Upper lobe of left lung (tissue), 6 donors: Measurements from ENCODE around the gene RNF26. TPM values are rescaled to one million over a fixed set of nuclear protein-coding genes. Genes with fewer than 3 reads are reported as not detected.

ENCODE experiments used
- ATAC-seq, 2 donors: fragments of 200-7000 bp; cut with Tn5 transposase; one replicate each; pipeline ENCODE4 v1.9.1; 2022; ENCODE audit warnings: mild to moderate bottlenecking in 2 of 2, moderate library complexity in 2 of 2; ENCODE audit not compliant: low FRiP score in 2 of 2
- DNase-seq, 2 donors: peaks; one replicate each; pipeline ENCODE4 v3.0.0-alpha.2; 2019 to 2020
- H3K27ac ChIP-seq, 4 donors: fragments of 200-600 bp; sonication (generic); one replicate each; pipeline ENCODE4 v1.5.1; 2016 to 2019
- H3K27me3 ChIP-seq, 4 donors: fragments of 200-600 bp; sonication (generic); one replicate each; pipeline ENCODE4 v1.5.1; 2017 to 2019
- H3K36me3 ChIP-seq, 4 donors: fragments of 200-600 bp; sonication (generic); one replicate each; pipeline ENCODE4 v1.5.1; 2016 to 2019
- H3K4me1 ChIP-seq, 4 donors: fragments of 200-600 bp; sonication (generic); one replicate each; pipeline ENCODE4 v1.5.1; 2018 to 2019
- H3K4me3 ChIP-seq, 4 donors: fragments of 200-600 bp; sonication (generic); one replicate each; pipeline ENCODE4 v1.5.1; 2017 to 2019; ENCODE audit warnings: mild to moderate bottlenecking in 2 of 4, moderate library complexity in 1 of 4
- H3K9me3 ChIP-seq, 4 donors: fragments of 200-600 bp; sonication (generic); one replicate each; pipeline ENCODE4 v1.5.1; 2018 to 2019
- CTCF ChIP-seq, 6 experiments: fragments of 450-650 bp in 4 of 6; fragments of 200-600 bp in 2 of 6; sonication (generic) in 2 of 6; IDR thresholded peaks; one replicate each; pipeline ENCODE4 v1.5.1; 2016 to 2019; ENCODE audit warnings: antibody characterized with exemption in 6 of 6
- EP300 ChIP-seq, 4 donors: sonication (generic); formaldehyde crosslinking; IDR thresholded peaks; one replicate each; pipeline ENCODE4 v1.5.1; 2017; ENCODE audit warnings: antibody characterized with exemption in 4 of 4, control low read depth in 2 of 4
- POLR2A ChIP-seq, 4 donors: fragments of 450-650 bp; IDR thresholded peaks; one replicate each; pipeline ENCODE4 v1.5.1; 2016 to 2017; ENCODE audit warnings: antibody characterized with exemption in 4 of 4, mild to moderate bottlenecking in 2 of 4
- POLR2AphosphoS5 ChIP-seq, 2 donors: sonication (generic); formaldehyde crosslinking; IDR thresholded peaks; one replicate each; pipeline ENCODE4 v1.5.1; 2017; ENCODE audit warnings: antibody characterized with exemption in 2 of 2
- WGBS, 2 donors: methylation state at CpG; one replicate each; pipeline ENCODE4 v1.1.5; 2017 to 2018; 5-methylcytosine and 5-hydroxymethylcytosine counted together
- total RNA-seq, 6 donors: library from RNA; depleted of rRNA in 4 of 6; stranded (reverse); fragments of >200 nt in 4 of 6; gene quantifications; one replicate each; pipeline versions ENCODE4 v1.1.0 to v1.2.1, GENCODE V29; 2016 to 2021
- donor health status: DM: no; HTN: no; CAD: no; lungs with moderate emphysema.
- donor health status: DM: no; HTN: yes; CAD: no; lungs with severe emphysema.

RNF26 gene
- total RNA-seq, 6 donors from 2014 or later, result 5.2 to 25.5 (median 14.8) TPM

DNA sequence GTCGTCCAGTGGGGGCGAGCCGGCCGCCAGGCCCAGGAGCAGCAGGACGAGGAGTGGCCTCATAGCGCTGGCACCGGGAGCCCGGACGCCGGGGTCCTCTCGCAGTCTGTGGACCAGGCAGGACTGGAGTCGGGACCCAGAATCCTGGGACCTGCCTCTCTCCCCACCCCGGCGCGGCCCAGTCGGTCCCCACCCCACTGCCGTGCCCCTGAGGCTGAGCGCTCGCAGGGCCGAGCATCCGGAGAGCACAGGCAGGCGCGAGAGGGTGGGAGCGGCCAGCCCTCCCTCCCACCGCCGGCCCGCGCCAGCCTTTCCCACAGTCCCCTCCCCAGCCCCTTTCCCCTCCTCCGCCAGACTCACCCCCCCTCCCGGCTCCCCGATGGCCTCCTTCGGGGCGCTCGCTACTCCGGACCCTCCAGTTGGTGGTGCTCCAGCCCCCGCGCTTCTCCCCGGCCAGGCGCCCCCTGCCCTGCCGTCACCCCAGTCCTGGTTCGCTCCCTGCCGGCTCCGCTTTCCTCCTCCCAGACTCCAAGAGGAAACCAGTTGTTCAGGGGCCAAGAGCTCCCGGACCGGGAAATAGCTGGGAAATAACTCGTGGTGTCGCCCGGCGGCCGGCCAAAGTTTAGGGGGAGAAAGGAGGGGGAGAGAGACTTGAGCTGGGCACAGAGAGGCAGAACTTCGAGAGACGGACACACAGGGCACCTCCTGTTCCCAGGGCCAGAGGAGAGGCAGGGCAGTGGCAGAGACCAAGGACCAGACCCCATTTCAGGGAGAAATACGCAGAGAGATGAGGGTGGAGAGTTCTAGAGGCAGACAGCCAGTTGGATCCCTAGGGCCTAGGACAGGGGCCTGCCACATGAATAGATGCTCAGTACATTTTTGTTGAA is 6.3 kb downstream of the RNF26 start, which contains the start of gene C1QTNF5:
C1QTNF5 (minus strand) TSS at position 549 of the 887 bp plus-strand sequence; CDS start at position 63, 486 bp downstream.
- Histone ChIP-seq H3K27ac (peak within 1 kb of the TSS; percentile 91 to 96 (median 92)), H3K4me1 (peaks cover 40 to 56% (median 49%) of the 10 kb centered on the region in 4 donors), H3K27me3 (peaks cover 0 to 17% (median 8%) of the 10 kb centered on the region in 4 donors), H3K9me3 (no peaks in the 10 kb centered on the region), H3K36me3 (peaks cover 0 to 6% (median 1%) of the 10 kb centered on the region in 4 donors), H3K4me3 (peak within 1 kb of the TSS; percentile 45 to 65 (median 60))
- WGBS, 2 donors, result 6 to 15% methylated on average over 12 to 35 of the region's 53 CpGs
- peak; percentile 76 to 87 for DNase-seq
- ATAC-seq, result peak in 1 of 2 donors; percentile 78
- TF ChIP-seq POLR2A (IDR thresholded peaks at IDR 0.05) (no peak), POLR2AphosphoS5 (IDR thresholded peaks at IDR 0.05) (peak in 1 of 2 donors; percentile 41)

- WGBS, 2 donors, result 27 to 34% methylated on average over 4 to 12 of the region's 16 CpGs
- ATAC-seq, result no peak
- H3K36me3 ChIP-seq, result peaks cover 0 to 4% (median 1%) of the 10 kb centered on the region in 4 donors
- H3K4me1 ChIP-seq, result peaks cover 37 to 52% (median 46%) of the 10 kb centered on the region in 4 donors
- peak overlapping the region in 2 of 4 donors; percentile 65 for H3K4me3 ChIP-seq
- TF ChIP-seq CTCF (IDR thresholded peaks at IDR 0.05) (no peak), POLR2AphosphoS5 (IDR thresholded peaks at IDR 0.05) (peak in 1 of 2 donors; percentile 30)
- no peaks in the 10 kb centered on the region for H3K9me3 ChIP-seq
- DNase-seq, result peak in 1 of 2 donors; percentile 60
- peaks cover 0 to 17% (median 8%) of the 10 kb centered on the region in 4 donors for H3K27me3 ChIP-seq
- H3K27ac ChIP-seq, result peak overlapping the region; percentile 91 to 96 (median 92)
Measured at GRCh38 chr11:119341222-119342022, 7.1 kb downstream of the RNF26 start.

GRCh38 chr11:119342023-119342300 is 7.6 kb downstream of the RNF26 start:
- H3K27me3 ChIP-seq, result peaks cover 0 to 17% (median 8%) of the 10 kb centered on the region in 4 donors
- peak overlapping the region in 3 of 4 donors; percentile 91 to 96 (median 91) for H3K27ac ChIP-seq
- no peaks in the 10 kb centered on the region for H3K36me3 ChIP-seq
- TF ChIP-seq EP300 (IDR thresholded peaks at IDR 0.05), result no peak
- no peak for TF ChIP-seq POLR2A (IDR thresholded peaks at IDR 0.05)
- TF ChIP-seq POLR2AphosphoS5 (IDR thresholded peaks at IDR 0.05), result no peak
- TF ChIP-seq CTCF (IDR thresholded peaks at IDR 0.05), result no peak
- ATAC-seq (no peak), DNase-seq (no peak)
- H3K4me1 ChIP-seq, result peaks cover 37 to 51% (median 45%) of the 10 kb centered on the region in 4 donors
- H3K9me3 ChIP-seq, result no peaks in the 10 kb centered on the region
- WGBS, 2 donors, result 81 to 84% methylated on average over 3 to 7 of the region's 7 CpGs
- H3K4me3 ChIP-seq, result no peak overlapping the region

DNA sequence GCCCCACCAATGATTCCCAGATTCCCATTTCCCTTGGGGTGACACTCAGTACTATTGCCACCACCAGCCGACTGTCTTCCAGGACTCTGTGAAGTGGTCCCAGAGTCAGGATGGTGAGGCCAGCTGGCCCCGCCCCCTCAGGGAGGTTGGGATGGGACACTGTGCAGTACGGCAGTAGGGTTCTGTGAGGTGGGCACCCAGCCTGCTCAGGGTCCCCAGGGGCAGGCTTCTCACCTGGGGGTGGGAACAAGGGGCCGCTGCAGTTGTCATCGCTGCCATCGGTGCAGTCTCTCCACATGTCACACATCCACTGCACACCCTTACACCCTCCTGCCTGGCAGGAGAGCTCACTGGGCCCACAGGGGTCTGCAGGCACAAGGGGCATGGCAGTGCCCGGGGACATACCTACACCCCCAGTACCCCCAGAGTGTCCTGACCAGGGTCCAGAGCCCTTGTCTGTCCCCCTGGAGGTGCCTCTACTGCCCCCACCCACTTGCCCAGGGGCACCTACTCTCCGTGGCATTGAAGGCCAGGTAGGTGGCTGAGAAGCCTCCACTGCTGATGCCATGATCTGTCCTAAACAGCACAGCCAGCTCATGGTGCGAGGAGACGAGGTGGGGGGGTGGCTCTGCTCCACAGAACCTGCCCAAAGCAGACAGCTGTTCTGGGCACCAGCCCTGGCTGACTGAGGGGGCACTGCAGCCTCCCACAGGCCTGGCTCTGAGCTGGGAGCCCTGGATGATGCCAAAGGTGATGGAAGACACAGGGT is 8.2 kb downstream of the RNF26 start:
- WGBS, 2 donors, result 40 to 89% methylated on average over 1 to 10 of the region's 10 CpGs
- Histone ChIP-seq H3K4me1 (peaks cover 37 to 45% (median 41%) of the 10 kb centered on the region in 4 donors), H3K27me3 (peaks cover 0 to 17% (median 8%) of the 10 kb centered on the region in 4 donors), H3K4me3 (no peak overlapping the region), H3K36me3 (no peaks in the 10 kb centered on the region), H3K9me3 (no peaks in the 10 kb centered on the region), H3K27ac (no peak overlapping the region)
- no peak for TF ChIP-seq POLR2AphosphoS5 (IDR thresholded peaks at IDR 0.05)
- no peak for TF ChIP-seq POLR2A (IDR thresholded peaks at IDR 0.05)
- TF ChIP-seq CTCF (IDR thresholded peaks at IDR 0.05), result no peak
- no peak for TF ChIP-seq EP300 (IDR thresholded peaks at IDR 0.05)
- peak in 1 of 2 donors; percentile 61 for DNase-seq
- ATAC-seq, result no peak
